OCI-LY3 (cell line): ENCODE results near the gene SPAG6.

ENCODE experiments used
- CTCF ChIP-seq: fragments of 200-600, 300-600 bp; sonication (generic); IDR thresholded peaks from 2 replicates; pipeline ENCODE4 v1.5.1; 2014; ENCODE audit warnings: antibody characterized with exemption, low read length, low read depth
- EZH2phosphoT487 ChIP-seq: fragments of 200-600 bp; shearing (Covaris generic); IDR thresholded peaks from 2 replicates; pipeline ENCODE4 v1.6.1; 2018; ENCODE audit warnings: antibody characterized with exemption, mixed run types, low read depth

GRCh38 chr10:22379059-22379458, 33.8 kb downstream of the SPAG6 start:
- TF ChIP-seq CTCF (no peak), EZH2phosphoT487 (no peak)
